GM10266 (cell line): Measurements from ENCODE around the gene GLYAT.
"Not testable (repeated sequence)": the region's sequence is repeated elsewhere in the genome, so short reads cannot be mapped to it uniquely, and the experiment has no call there.

Experiments used
- DNase-seq: peaks from one replicate; pipeline ENCODE4 v3.0.0; 2012; ENCODE audit errors: extremely low spot score
- CTCF ChIP-seq: IDR thresholded peaks from 2 replicates; pipeline ENCODE4 v1.5.1; 2012; ENCODE audit warnings: mild to moderate bottlenecking, low read depth; ENCODE audit not compliant: control insufficient read depth, insufficient read depth; ENCODE audit errors: missing control alignments

The GLYAT gene

GRCh38 chr11:58693026-58693425 lies 38.7 kb downstream of the GLYAT start:
- TF ChIP-seq CTCF: no peak

GRCh38 chr11:58691675-58692074 lies 40.1 kb downstream of the GLYAT start:
- DNase-seq: no peak
- no peak for TF ChIP-seq CTCF

More at GRCh38 chr11:58693026-58693425, 38.7 kb downstream of the GLYAT start:
- no peak for DNase-seq

GRCh38 chr11:58688789-58689503 lies 42.8 kb downstream of the GLYAT start:
- no peak for TF ChIP-seq CTCF
- DNase-seq: no peak

GRCh38 chr11:58685973-58686722 lies 45.6 kb downstream of the GLYAT start:
- TF ChIP-seq CTCF: no peak
- no peak for DNase-seq

GRCh38 chr11:58682660-58683059 lies 49.1 kb downstream of the GLYAT start:
- not testable (repeated sequence) for DNase-seq

GRCh38 chr11:58677536-58677935 lies 54.2 kb downstream of the GLYAT start:
- DNase-seq: not testable (repeated sequence)

- no peak for DNase-seq
- no peak for TF ChIP-seq CTCF
These were observed 55.1 kb downstream of the GLYAT start for GRCh38 chr11:58676563-58677135.
